GM12878 (cell line): Measurements from ENCODE around the gene SAMD4A. TPM values are rescaled to one million over a fixed set of nuclear protein-coding genes. Genes with fewer than 3 reads are reported as not detected.

ENCODE experiments used
- ATAC-seq: fragments of 200-7000 bp; cut with Tn5 transposase; 3 replicates; pipeline ENCODE4 v1.9.1; 2020; ENCODE audit warnings: mild to moderate bottlenecking, moderate library complexity
- BruUV-seq: library from RNA; stranded (reverse); fragments of 400-500 nt; replicated peaks from 2 replicates; lab custom pipeline; 2021; lab: Mats Ljungman, UMichigan
- CTCF ChIA-PET: fragments of 300-600 bp; sonication (Branson Sonifier 250); formaldehyde crosslinking; extraction: SDS; loops from one replicate; lab custom pipeline; 2021; ENCODE audit warnings: inconsistent platforms; lab: Yijun Ruan, JAX
- POLR2A ChIA-PET: fragments of 350-600 bp; formaldehyde crosslinking; extraction: SDS; loops from one replicate; lab custom pipeline; 2021; ENCODE audit warnings: inconsistent platforms; lab: Charles Lee
- RAD21 ChIA-PET: fragments of 300-600 bp; sonication (Branson Sonifier 250); formaldehyde crosslinking; loops from one replicate; lab custom pipeline; 2023; ENCODE audit warnings: antibody characterized with exemption; ENCODE audit not compliant: unreplicated experiment; lab: Charles Lee
- SMC1A ChIA-PET: fragments of 300-600 bp; sonication (Branson Sonifier 250); formaldehyde crosslinking; loops from one replicate; lab custom pipeline; 2023; ENCODE audit not compliant: unreplicated experiment, uncharacterized antibody; lab: Charles Lee
- DNase-seq: peaks from one replicate; pipeline ENCODE4 v3.0.0-alpha.2; 2011; ENCODE audit warnings: low read depth, low spot score
- FAIRE-seq: peaks from 3 replicates; lab custom pipeline; 2011; peaks lifted over from hg19 to GRCh38; lab: Jason Lieb, UNC
- H2AFZ ChIP-seq: 2 replicates; pipeline ENCODE4 v1.6.0; 2011; ENCODE audit warnings: low read depth, low read length, control low read depth; ENCODE audit not compliant: control insufficient read depth
- H3K27ac ChIP-seq: 2 replicates; pipeline ENCODE4 v1.5.1; 2011; ENCODE audit warnings: control low read depth; ENCODE audit not compliant: control insufficient read depth, insufficient read depth
- H3K27me3 ChIP-seq, 2 experiments: replicated peaks in 1 of 2; 2 replicates each; pipeline versions ENCODE4 v1.6.0 to v1.6.1; 2011; ENCODE audit warnings: low read length in 1 of 2; ENCODE audit not compliant: control insufficient read depth in 2 of 2, insufficient read depth in 2 of 2
- H3K36me3 ChIP-seq, 2 experiments: 2 replicates each; pipeline ENCODE4 v1.5.1; 2011; ENCODE audit warnings: low read length in 1 of 2; ENCODE audit not compliant: control insufficient read depth in 2 of 2, insufficient read depth in 2 of 2
- H3K4me1 ChIP-seq: 2 replicates; pipeline ENCODE4 v1.6.1; 2011; ENCODE audit warnings: mild to moderate bottlenecking, low read length, moderate library complexity, mixed read lengths; ENCODE audit not compliant: control insufficient read depth, insufficient read depth
- H3K4me2 ChIP-seq: 2 replicates; pipeline ENCODE4 v1.6.0; 2011; ENCODE audit warnings: control low read depth; ENCODE audit not compliant: control insufficient read depth, insufficient read depth
- H3K4me3 ChIP-seq: fragments of 200-600 bp; sonication (generic); 2 replicates; pipeline ENCODE4 v1.5.1; 2016
- H3K79me2 ChIP-seq: 2 replicates; pipeline ENCODE4 v1.6.0; 2011; ENCODE audit warnings: low read length; ENCODE audit not compliant: control insufficient read depth, insufficient read depth
- H3K9ac ChIP-seq: 2 replicates; pipeline ENCODE4 v1.8.0; 2011; ENCODE audit warnings: low read length, control low read depth, mixed read lengths; ENCODE audit not compliant: control insufficient read depth, insufficient read depth
- H3K9me3 ChIP-seq: replicated peaks from 3 replicates; pipeline ENCODE4 v1.5.1; 2011; ENCODE audit warnings: mild to moderate bottlenecking, low read length; ENCODE audit not compliant: control insufficient read depth, insufficient read depth
- H4K20me1 ChIP-seq: 2 replicates; pipeline ENCODE4 v1.6.0; 2011; ENCODE audit not compliant: control insufficient read depth, insufficient read depth
- ETV6 ChIP-seq, 2 experiments: fragments of 450-650 bp in 1 of 2; IDR thresholded peaks in 1 of 2; conservative IDR thresholded peaks in 1 of 2; 2 replicates each; pipeline ENCODE4 v1.6.1; 2014; ENCODE audit warnings: antibody characterized with exemption in 1 of 2, borderline replicate concordance in 1 of 2, low read depth in 1 of 2, mild to moderate bottlenecking in 1 of 2, moderate library complexity in 1 of 2
- HCFC1 ChIP-seq: fragments of 150-350 bp; IDR thresholded peaks from 2 replicates; pipeline ENCODE4 v1.6.1; 2014; ENCODE audit warnings: low read length
- MTA2 ChIP-seq: fragments of 450-650 bp; IDR thresholded peaks from 2 replicates; pipeline ENCODE4 v1.6.1; 2016; ENCODE audit warnings: low read depth, mild to moderate bottlenecking, moderate library complexity
- NR2C1 ChIP-seq: fragments of 450-650 bp; IDR thresholded peaks from 2 replicates; pipeline ENCODE4 v1.6.1; 2017; ENCODE audit warnings: antibody characterized with exemption, mild to moderate bottlenecking, moderate library complexity
- STAT1 ChIP-seq: fragments of 450-650 bp; conservative IDR thresholded peaks from 2 replicates; pipeline ENCODE4 v1.6.1; 2014; ENCODE audit warnings: antibody characterized with exemption, mild to moderate bottlenecking
- WGBS: methylation state at CpG from one replicate; pipeline ENCODE4 v1.1.6; 2016; ENCODE audit warnings: low lambda C conversion rate; ENCODE audit not compliant: insufficient replicate concordance, insufficient coverage; ENCODE audit errors: missing lambda C conversion rate; 5-methylcytosine and 5-hydroxymethylcytosine counted together
- in situ Hi-C: fragments of 300-500 bp; cut with MboI; formaldehyde crosslinking; loops from 9 replicates; pipeline ENCODE4 v1.14.3; 2018; ENCODE audit warnings: mixed read lengths
- intact Hi-C: fragments of 100-400 bp; cut with micrococcal nuclease; formaldehyde crosslinking; loops from one replicate; pipeline ENCODE4 v1.14.2; 2022; ENCODE audit not compliant: unreplicated experiment
- polyA plus RNA-seq, 11 experiments: library from polyadenylated mRNA; depleted of rRNA in 4 of 11; unstranded in 6 of 11; stranded (reverse) in 5 of 11; fragments of >200 nt; fragmentation: Nextera tagmentation in 4 of 11; fragmentation: Illumina TruSeq in 1 of 11; extraction: Ambion mirVana in 4 of 11; extraction: Trizol in 1 of 11; gene quantifications; 1 replicate in 1 of 11; 2 replicates in 10 of 11; pipeline versions ENCODE4 v1.2.1 to v1.2.3, GENCODE V29; 2011 to 2016; ENCODE audit warnings: inconsistent platforms in 2 of 11, missing spikeins in 2 of 11, low read depth in 1 of 11
- total RNA-seq, 4 experiments: library from RNA; depleted of rRNA in 3 of 4; stranded (reverse); fragments of >200 nt in 3 of 4; fragmentation: Illumina TruSeq in 1 of 4; extraction: Trizol in 1 of 4; gene quantifications; 2 replicates each; pipeline versions ENCODE4 v1.2.1 to v1.2.3, GENCODE V29; 2013 to 2021
- TF ChIP-seq, protein P1 (sequence below): fragments of 450-650 bp; IDR thresholded peaks from 2 replicates; pipeline ENCODE4 v1.6.1; 2017; ENCODE audit warnings: mild to moderate bottlenecking, low read depth, inconsistent platforms; ENCODE audit not compliant: poor library complexity, severe bottlenecking
- TF ChIP-seq, protein P2 (sequence below): IDR thresholded peaks from 2 replicates; pipeline ENCODE4 v1.6.1; 2012; ENCODE audit warnings: low read depth, low read length, improper control_type of control experiment

The SAMD4A gene
- total and polyA plus RNA-seq, 10 of the 15 experiments (the other 5 are each of a cell fraction or from before 2014, with no cell fraction given): 0.05 to 0.56 (median 0.31) TPM

- Histone ChIP-seq H3K4me1 (no peaks in the 10 kb centered on the region), H4K20me1 (no peaks in the 10 kb centered on the region), H3K9me3 (no peaks in the 10 kb centered on the region), H3K4me2 (no peak overlapping the region), H3K79me2 (no peaks in the 10 kb centered on the region), H2AFZ (no peak overlapping the region), H3K27ac (no peak overlapping the region), H3K9ac (no peak overlapping the region), H3K4me3 (no peak overlapping the region), H3K36me3 (no peaks in the 10 kb centered on the region), H3K27me3 (no peaks in the 10 kb centered on the region; a peak in 1 of 4 replicates)
- no TSS peak for BruUV-seq
- WGBS: 82% methylated on average over 5 of the region's 5 CpGs
- RAD21 ChIA-PET: no interaction called here
- DNase-seq (no peak), FAIRE-seq (no peak), ATAC-seq (no peak)
- TF ChIP-seq, protein P1, sequence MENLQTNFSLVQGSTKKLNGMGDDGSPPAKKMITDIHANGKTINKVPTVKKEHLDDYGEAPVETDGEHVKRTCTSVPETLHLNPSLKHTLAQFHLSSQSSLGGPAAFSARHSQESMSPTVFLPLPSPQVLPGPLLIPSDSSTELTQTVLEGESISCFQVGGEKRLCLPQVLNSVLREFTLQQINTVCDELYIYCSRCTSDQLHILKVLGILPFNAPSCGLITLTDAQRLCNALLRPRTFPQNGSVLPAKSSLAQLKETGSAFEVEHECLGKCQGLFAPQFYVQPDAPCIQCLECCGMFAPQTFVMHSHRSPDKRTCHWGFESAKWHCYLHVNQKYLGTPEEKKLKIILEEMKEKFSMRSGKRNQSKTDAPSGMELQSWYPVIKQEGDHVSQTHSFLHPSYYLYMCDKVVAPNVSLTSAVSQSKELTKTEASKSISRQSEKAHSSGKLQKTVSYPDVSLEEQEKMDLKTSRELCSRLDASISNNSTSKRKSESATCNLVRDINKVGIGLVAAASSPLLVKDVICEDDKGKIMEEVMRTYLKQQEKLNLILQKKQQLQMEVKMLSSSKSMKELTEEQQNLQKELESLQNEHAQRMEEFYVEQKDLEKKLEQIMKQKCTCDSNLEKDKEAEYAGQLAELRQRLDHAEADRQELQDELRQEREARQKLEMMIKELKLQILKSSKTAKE: no peak
- TF ChIP-seq HCFC1 (no peak), NR2C1 (no peak), MTA2 (no peak), ETV6 (conservative IDR thresholded peaks at IDR 0.05 in 1 of 2, IDR thresholded peaks at IDR 0.05 in 1 of 2; ENCODE audit: borderline replicate concordance in 1 of 2, low read depth in 1 of 2) (no peak), STAT1 (no peak)
- TF ChIP-seq, protein P2, sequence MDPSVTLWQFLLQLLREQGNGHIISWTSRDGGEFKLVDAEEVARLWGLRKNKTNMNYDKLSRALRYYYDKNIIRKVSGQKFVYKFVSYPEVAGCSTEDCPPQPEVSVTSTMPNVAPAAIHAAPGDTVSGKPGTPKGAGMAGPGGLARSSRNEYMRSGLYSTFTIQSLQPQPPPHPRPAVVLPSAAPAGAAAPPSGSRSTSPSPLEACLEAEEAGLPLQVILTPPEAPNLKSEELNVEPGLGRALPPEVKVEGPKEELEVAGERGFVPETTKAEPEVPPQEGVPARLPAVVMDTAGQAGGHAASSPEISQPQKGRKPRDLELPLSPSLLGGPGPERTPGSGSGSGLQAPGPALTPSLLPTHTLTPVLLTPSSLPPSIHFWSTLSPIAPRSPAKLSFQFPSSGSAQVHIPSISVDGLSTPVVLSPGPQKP: no peak
- CTCF ChIA-PET: no interaction called here
- SMC1A ChIA-PET: interaction anchor here (1.4 kb wide), 1 partner anchor 11 kb away, joined by 6 read pairs; no protein-coding TSS in a partner anchor
- POLR2A ChIA-PET: no interaction called here
- intact Hi-C loops (no loop called here), in situ Hi-C loops (no loop called here)
Observed at GRCh38 chr14:54742492-54743350, 175.8 kb downstream of the SAMD4A start.
